Muscle layer of duodenum (tissue), 2 donors: ENCODE results near the gene PTPRD.
"Not testable (repeated sequence)": the region's sequence is repeated elsewhere in the genome, so short reads cannot be mapped to it uniquely, and the experiment has no call there.

Source experiments
- H3K27ac ChIP-seq: one replicate; pipeline ENCODE4 v1.7.0; 2013; ENCODE audit warnings: mild to moderate bottlenecking, low read length
- H3K27me3 ChIP-seq: one replicate; pipeline ENCODE4 v1.7.0; 2013; ENCODE audit warnings: low read depth, mild to moderate bottlenecking, control low read depth, low read length
- H3K36me3 ChIP-seq, 2 donors: one replicate each; pipeline ENCODE4 v1.7.0; 2013; ENCODE audit warnings: low read length in 2 of 2, control low read depth in 1 of 2, mild to moderate bottlenecking in 1 of 2; ENCODE audit not compliant: insufficient read depth in 2 of 2, control insufficient read depth in 1 of 2
- H3K4me1 ChIP-seq, 2 donors: one replicate each; pipeline ENCODE4 v1.7.0; 2013; ENCODE audit warnings: low read length in 2 of 2, mild to moderate bottlenecking in 2 of 2, control low read depth in 1 of 2, moderate library complexity in 1 of 2; ENCODE audit not compliant: insufficient read depth in 2 of 2, control insufficient read depth in 1 of 2
- H3K4me3 ChIP-seq, 2 donors: one replicate each; pipeline ENCODE4 v1.7.0; 2013; ENCODE audit warnings: low read length in 2 of 2, low read depth in 1 of 2, mild to moderate bottlenecking in 1 of 2
- H3K9me3 ChIP-seq, 2 donors: one replicate each; pipeline ENCODE4 v1.7.0; 2013; ENCODE audit warnings: low read length in 2 of 2, control low read depth in 1 of 2, mild to moderate bottlenecking in 1 of 2; ENCODE audit not compliant: control insufficient read depth in 1 of 2
- donor health status: healthy.

Gene PTPRD

DNA sequence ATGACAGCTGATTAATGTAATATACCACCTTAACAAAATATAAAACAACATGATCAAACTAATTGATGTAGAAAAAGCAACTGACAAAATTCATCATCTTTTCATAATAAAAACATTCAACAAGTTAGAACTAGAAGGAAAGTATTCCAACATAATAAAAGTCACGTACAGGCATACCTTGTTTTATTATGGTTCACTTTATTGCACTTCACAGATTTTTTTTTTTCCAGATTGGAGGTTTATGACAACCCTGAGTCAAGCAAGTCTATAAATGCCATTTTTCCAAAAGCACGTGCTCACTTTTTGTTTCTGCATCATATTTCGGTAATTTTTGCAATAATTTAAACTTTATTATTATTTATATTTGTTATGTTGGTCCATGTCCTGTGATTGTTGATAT is 1120.3 kb downstream of the PTPRD start:
- no peaks in the 10 kb centered on the region for H3K27me3 ChIP-seq
- H3K9me3 ChIP-seq = peaks cover 4 to 13% of the 10 kb centered on the region in 2 donors
- no peak overlapping the region for H3K4me3 ChIP-seq
- H3K4me1 ChIP-seq = no peaks in the 10 kb centered on the region
- H3K27ac ChIP-seq = no peak overlapping the region
- H3K36me3 ChIP-seq = no peaks in the 10 kb centered on the region

GRCh38 chr9:9489183-9489582 is 1123.6 kb downstream of the PTPRD start:
- Histone ChIP-seq H3K4me3 (no peak overlapping the region), H3K9me3 (no peaks in the 10 kb centered on the region), H3K36me3 (no peaks in the 10 kb centered on the region), H3K27me3 (no peaks in the 10 kb centered on the region), H3K27ac (no peak overlapping the region), H3K4me1 (no peaks in the 10 kb centered on the region)

GRCh38 chr9:9483175-9483574 is 1129.6 kb downstream of the PTPRD start:
- Histone ChIP-seq H3K36me3 (no peaks in the 10 kb centered on the region), H3K9me3 (no peaks in the 10 kb centered on the region), H3K27ac (no peak overlapping the region), H3K27me3 (no peaks in the 10 kb centered on the region), H3K4me1 (no peaks in the 10 kb centered on the region), H3K4me3 (no peak overlapping the region)

GRCh38 chr9:9478741-9479140 is 1134.1 kb downstream of the PTPRD start:
- Histone ChIP-seq H3K36me3 (no peaks in the 10 kb centered on the region), H3K4me1 (no peaks in the 10 kb centered on the region), H3K9me3 (no peaks in the 10 kb centered on the region), H3K4me3 (no peak overlapping the region), H3K27me3 (no peaks in the 10 kb centered on the region), H3K27ac (no peak overlapping the region)

- H3K9me3 ChIP-seq = no peaks in the 10 kb centered on the region
- no peaks in the 10 kb centered on the region for H3K4me1 ChIP-seq
- no peak overlapping the region for H3K4me3 ChIP-seq
- no peaks in the 10 kb centered on the region for H3K27me3 ChIP-seq
- no peak overlapping the region for H3K27ac ChIP-seq
- H3K36me3 ChIP-seq = no peaks in the 10 kb centered on the region
Measured at GRCh38 chr9:9469271-9469670, 1143.5 kb downstream of the PTPRD start.

DNA sequence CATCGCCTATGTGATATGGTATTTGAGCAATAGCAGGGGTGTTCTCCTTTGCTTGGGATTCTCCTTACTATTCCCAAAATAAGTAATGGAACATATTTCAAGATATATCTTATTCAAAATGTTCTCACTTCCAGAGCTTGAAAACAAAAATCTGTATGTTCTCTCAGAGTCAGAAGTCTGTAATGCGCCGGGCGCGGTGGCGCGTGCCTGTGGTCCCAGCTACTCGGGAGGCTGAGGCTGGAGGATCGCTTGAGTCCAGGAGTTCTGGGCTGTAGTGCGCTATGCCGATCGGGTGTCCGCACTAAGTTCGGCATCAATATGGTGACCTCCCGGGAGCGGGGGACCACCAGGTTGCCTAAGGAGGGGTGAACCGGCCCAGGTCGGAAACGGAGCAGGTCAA is 1170.9 kb downstream of the PTPRD start:
- H3K27ac ChIP-seq, H3K4me3 ChIP-seq, H3K27me3 ChIP-seq, H3K4me1 ChIP-seq, H3K9me3 ChIP-seq, H3K36me3 ChIP-seq: not testable (repeated sequence)

DNA sequence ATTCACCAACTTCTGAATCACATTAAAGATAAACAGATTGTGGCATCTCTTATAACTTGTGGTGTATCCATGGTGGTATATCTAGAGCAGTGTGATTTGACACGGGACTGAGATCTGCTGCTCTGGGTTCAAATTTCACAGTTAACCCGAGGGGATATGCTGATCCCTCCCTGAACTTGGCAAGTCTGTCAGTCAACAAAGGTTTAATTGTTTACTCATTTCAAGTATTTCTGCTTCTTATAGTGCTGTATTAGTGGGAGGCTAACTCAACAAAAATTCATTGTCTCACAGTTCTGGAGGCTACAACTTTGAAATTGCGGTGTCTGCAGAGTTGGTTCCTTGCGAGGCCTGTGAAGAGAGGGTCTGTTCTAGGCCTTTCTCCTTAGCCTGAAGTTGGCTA is 1175.2 kb downstream of the PTPRD start:
- Histone ChIP-seq H3K4me3 (no peak overlapping the region), H3K27ac (no peak overlapping the region), H3K27me3 (no peaks in the 10 kb centered on the region), H3K9me3 (no peaks in the 10 kb centered on the region), H3K36me3 (no peaks in the 10 kb centered on the region), H3K4me1 (no peaks in the 10 kb centered on the region)

- not testable (repeated sequence) for H3K27me3 ChIP-seq, H3K9me3 ChIP-seq, H3K36me3 ChIP-seq
Measured at GRCh38 chr9:9426454-9426853, 1186.3 kb downstream of the PTPRD start.

GRCh38 chr9:9412241-9412640 is 1200.6 kb downstream of the PTPRD start:
- Histone ChIP-seq H3K4me1 (no peaks in the 10 kb centered on the region), H3K9me3 (no peaks in the 10 kb centered on the region), H3K27me3 (no peaks in the 10 kb centered on the region), H3K4me3 (no peak overlapping the region), H3K27ac (no peak overlapping the region), H3K36me3 (no peaks in the 10 kb centered on the region)

More at GRCh38 chr9:9426454-9426853, 1186.3 kb downstream of the PTPRD start:
- H3K4me1 ChIP-seq, H3K4me3 ChIP-seq, H3K27ac ChIP-seq: not testable (repeated sequence)

DNA sequence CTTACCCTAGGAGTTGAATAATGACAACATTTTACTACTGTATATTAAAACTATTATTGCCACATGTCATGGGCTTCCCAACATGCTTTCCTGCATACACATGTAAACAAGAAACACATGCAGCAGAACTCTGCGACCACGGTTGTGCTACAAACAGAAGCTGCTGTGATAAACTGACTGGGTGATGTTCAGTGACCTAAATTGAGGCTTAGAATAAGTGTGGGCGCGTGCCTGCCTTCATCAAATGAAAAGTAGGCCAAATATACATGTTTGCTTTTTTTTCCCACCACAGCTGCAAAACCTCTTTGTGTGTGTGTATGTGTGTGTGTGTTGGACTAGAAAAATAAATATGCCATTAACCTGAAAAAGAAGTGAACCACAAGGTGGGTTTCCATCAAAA is 1202.1 kb downstream of the PTPRD start:
- Histone ChIP-seq H3K27ac (no peak overlapping the region), H3K4me1 (no peaks in the 10 kb centered on the region), H3K27me3 (no peaks in the 10 kb centered on the region), H3K4me3 (no peak overlapping the region), H3K36me3 (no peaks in the 10 kb centered on the region), H3K9me3 (no peaks in the 10 kb centered on the region)

DNA sequence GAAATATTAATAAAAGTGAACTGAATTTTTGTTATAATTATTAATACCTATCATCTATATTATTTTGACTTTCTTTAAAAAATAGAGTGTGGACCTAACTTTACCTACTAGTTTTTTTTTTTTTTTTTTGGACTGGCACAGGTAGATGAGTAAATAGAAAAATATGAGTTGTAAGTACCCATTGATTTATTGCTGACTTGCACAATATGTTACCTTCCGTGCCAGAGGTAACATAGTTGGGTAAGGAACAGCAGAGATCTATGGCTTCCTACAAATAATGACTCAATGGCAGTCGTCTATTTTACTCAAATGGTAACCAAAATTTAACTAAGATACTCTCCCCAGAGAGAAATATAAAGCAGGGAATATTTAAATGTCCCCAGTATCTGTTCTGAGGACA is 1212.8 kb downstream of the PTPRD start:
- no peaks in the 10 kb centered on the region for H3K4me1 ChIP-seq
- H3K4me3 ChIP-seq = no peak overlapping the region
- no peaks in the 10 kb centered on the region for H3K9me3 ChIP-seq

DNA sequence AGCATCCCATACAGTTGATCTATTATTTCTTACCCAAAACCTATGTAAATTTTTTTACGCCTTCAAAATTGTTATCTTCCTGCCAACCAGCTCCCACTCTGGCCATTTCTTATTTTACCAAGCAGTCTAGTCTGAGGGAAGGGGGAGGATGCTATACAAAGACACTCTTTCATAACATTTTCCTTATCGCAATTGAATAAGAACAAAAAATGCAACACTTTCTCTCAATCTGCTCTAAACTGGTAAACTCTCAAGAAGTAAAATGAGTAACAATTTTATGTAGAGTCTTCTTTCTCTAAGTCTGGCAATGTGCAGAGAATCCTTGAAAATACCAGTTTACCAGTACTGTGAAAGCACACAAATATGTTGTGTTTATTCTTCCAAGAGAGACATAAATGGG is 1216.3 kb downstream of the PTPRD start:
- Histone ChIP-seq H3K4me1 (no peaks in the 10 kb centered on the region), H3K27ac (no peak overlapping the region), H3K27me3 (no peaks in the 10 kb centered on the region), H3K36me3 (no peaks in the 10 kb centered on the region), H3K4me3 (no peak overlapping the region), H3K9me3 (no peaks in the 10 kb centered on the region)

More for the DNA sequence above, 1212.8 kb downstream of the PTPRD start:
- Histone ChIP-seq H3K36me3 (no peaks in the 10 kb centered on the region), H3K27ac (no peak overlapping the region), H3K27me3 (no peaks in the 10 kb centered on the region)
